ENCODE data around the gene NFKBIL1.

The NFKBIL1 gene

DNA sequence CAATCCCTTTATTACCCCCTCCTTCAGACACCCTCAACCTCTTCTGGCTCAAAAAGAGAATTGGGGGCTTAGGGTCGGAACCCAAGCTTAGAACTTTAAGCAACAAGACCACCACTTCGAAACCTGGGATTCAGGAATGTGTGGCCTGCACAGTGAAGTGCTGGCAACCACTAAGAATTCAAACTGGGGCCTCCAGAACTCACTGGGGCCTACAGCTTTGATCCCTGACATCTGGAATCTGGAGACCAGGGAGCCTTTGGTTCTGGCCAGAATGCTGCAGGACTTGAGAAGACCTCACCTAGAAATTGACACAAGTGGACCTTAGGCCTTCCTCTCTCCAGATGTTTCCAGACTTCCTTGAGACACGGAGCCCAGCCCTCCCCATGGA, 30.2 kb downstream of the NFKBIL1 start:
- TF ChIP-seq ZNF274 (IDR thresholded peaks at IDR 0.05; ENCODE audit: low read depth, low read length), result no peak
- H3K4me3 ChIP-seq (ENCODE audit: low read length), result peak overlapping the region; percentile 84; the same call in 1 of the 2 replicates

DNA sequence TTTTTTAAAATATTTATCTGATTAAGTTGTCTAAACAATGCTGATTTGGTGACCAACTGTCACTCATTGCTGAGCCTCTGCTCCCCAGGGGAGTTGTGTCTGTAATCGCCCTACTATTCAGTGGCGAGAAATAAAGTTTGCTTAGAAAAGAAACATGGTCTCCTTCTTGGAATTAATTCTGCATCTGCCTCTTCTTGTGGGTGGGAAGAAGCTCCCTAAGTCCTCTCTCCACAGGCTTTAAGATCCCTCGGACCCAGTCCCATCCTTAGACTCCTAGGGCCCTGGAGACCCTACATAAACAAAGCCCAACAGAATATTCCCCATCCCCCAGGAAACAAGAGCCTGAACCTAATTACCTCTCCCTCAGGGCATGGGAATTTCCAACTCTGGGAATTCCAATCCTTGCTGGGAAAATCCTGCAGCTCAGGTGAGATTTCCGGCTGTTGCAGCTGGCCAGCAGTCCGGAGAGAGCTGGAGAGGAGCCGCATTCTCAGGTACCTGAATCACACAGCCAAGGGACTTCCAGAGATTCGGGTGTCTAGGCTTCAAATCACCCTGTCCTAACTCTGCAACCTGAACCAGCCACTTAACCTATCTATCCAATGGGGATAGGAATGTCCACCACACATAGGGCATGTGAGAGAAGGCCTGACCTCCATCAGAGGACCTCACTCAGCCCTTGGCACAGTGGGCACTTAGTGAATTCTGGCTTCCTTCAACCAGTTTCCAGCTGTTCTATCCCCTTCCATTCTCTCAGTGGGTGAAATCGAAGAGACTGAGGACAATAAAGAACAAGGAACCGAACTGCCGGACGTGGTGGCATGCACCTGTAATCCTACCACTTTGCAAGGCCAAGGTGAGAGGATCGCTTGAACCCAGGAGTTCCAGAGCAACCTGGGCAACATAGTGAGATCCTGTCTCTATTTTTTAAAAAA, 31.0 kb downstream of the NFKBIL1 start:
- TF ChIP-seq ZNF274 (IDR thresholded peaks at IDR 0.05; ENCODE audit: low read depth, low read length), result no peak
- H3K4me3 ChIP-seq (ENCODE audit: low read length), result no peak overlapping the region; the same call in 1 of the 2 replicates

DNA sequence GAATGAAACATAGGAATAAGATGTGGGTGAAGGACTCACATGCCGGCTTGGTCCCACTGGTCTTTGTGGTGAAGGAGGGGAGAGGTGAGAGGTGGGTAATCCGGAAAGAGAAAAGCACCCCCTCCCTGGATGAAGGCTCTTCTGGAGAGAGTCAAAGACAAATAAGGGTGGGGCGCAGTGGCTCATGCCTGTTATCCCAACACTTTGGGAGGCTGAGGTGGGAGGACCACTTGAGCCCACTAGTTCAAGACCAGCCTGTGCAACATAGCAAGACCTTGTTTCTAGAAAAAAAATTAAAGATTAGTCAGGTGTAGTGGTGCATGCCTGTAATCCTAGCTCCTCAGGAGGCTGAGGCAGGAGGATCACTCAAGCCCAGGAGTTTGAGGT, 31.7 kb downstream of the NFKBIL1 start:
- H3K4me3 ChIP-seq (ENCODE audit: low read length), result no peak overlapping the region

DNA sequence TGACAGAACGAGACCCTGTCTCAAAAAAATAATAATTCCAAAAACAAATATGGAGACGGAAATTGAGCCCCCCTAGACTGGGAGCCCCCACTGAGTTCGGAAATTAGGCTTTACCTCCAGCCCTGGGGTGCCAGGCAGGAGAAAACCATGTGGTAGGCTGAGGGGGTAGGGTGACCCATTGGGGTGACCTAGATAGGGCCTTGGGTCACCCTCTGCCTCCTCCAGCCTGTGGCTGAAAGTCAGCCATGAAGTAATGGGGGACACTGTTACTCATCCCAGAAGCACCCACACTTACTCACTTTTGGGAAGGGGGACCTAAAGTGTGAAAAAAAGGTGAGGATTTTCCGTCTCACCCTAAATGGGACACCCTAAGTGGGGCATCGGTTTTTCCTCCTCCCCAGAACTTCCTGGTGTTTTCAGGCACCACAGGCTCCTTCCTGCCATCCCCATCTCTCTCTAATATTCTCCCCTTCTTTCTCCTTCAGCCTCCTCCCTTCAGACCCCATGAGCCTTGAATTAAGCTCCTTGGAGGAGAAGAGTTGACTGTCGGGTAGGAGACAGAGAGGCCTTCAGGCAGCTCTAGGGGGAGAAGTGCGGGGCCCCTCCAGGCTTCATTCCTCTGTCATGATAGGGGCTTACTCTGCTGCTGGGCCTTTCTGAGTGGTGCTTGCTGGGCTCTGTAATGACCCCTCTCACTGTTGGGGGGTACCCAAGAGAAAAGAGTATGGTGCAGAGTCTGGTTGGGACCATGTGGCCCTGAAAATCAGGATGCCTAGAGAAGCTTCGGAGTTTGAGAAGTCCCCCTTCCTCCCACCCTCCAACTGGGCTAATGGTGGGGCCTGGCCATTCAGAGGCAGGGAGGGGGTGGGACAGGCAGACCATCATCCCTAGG, 32.4 kb downstream of the NFKBIL1 start:
- H3K4me3 ChIP-seq (ENCODE audit: low read length), result no peak overlapping the region; the same call in 1 of the 2 replicates

More for the DNA sequence above, 31.7 kb downstream of the NFKBIL1 start:
- no peak for TF ChIP-seq ZNF274 (IDR thresholded peaks at IDR 0.05; ENCODE audit: low read depth, low read length)

DNA sequence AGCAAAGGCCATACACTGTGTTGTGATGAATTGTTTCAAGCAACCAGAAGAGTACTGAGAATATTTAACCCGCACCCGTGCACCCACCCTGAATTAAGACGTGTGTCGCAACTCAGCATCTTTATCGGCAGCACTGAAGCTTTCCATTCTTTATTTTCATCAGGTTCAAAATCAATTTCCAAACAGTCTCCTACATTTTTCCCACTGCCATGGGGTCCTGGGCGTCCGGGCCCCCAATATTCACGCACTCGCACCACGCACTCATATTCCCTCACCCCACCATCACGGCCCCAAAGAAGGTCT, 33.0 kb downstream of the NFKBIL1 start:
- no peak for TF ChIP-seq ZNF274 (IDR thresholded peaks at IDR 0.05; ENCODE audit: low read depth, low read length)
- H3K4me3 ChIP-seq (ENCODE audit: low read length), result peak overlapping the region; percentile 71; the same call in 1 of the 2 replicates

More for the DNA sequence above, 32.4 kb downstream of the NFKBIL1 start:
- TF ChIP-seq ZNF274 (IDR thresholded peaks at IDR 0.05; ENCODE audit: low read depth, low read length), result no peak

DNA sequence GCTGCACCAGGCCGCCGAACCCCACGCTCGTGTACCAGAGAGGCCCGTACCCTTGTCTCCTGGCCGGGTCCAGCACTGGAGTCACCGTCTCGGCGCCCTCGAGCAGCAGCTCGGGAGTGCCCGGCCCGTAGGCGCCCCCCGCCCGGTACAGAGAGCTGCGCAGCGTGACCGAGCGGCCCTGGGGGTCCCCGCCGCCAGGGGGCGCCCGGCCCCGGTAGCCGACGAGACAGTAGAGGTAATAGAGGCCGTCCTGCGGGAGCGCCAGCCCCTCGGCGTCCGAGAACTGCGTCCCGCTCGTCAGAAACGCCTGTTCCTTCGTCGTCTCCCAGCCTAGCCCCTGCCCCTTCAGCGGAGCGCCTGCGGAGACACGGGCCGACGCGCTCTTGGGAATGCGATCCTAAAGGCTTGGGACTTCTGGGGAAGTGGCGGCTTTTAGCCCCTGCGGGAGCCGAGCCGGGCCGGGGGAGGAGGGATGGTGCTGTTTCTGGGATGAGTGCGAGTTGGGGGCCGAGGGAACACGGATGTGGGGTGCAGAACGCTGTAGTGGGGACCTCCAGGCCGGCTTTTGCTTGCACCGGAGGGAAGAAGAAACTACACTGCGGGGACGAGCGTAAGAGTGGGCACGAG, 33.5 kb downstream of the NFKBIL1 start:
- TF ChIP-seq ZNF274 (IDR thresholded peaks at IDR 0.05; ENCODE audit: low read depth, low read length), result no peak
- peak overlapping the region; percentile 71 for H3K4me3 ChIP-seq (ENCODE audit: low read length)

DNA sequence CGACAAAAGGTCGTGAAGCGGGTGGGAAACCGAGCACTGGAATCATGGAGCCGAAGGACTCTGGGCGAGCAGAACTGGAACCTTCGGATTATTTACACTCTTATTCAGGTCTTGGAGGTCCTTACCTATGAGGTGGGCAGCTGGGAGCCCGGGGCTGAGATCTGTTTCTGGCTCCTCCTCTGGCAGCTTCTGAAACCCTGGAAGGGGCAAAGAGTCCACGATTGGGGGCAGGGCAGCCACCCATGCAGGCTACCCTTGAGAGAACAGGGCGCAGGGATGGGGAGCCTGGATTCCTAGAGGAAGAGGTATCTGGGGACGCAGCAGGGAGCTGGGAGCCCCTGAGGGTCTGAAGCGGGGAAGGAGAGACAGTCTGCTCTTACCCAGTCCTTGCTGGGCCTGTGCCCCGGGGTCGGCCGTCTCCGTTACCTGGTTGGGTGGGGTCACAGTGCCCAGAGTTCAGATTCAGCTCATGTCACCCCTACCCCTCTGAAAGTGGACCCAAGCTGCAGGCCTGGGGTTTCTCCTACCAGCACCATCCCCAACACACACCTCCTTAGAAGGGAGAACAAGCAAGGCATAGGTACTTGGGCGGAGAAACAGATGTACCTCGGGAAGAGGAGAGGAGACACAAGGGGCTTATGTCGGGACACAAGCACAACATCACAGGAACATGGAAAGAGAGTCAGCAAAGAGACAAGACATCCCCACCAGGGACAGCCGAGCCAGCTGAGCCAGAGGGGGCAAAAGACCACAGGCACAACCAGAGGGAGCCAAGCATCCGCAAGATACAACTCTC, 34.2 kb downstream of the NFKBIL1 start:
- peak overlapping the region; percentile 71 for H3K4me3 ChIP-seq (ENCODE audit: low read length)
- no peak for TF ChIP-seq ZNF274 (IDR thresholded peaks at IDR 0.05; ENCODE audit: low read depth, low read length)

DNA sequence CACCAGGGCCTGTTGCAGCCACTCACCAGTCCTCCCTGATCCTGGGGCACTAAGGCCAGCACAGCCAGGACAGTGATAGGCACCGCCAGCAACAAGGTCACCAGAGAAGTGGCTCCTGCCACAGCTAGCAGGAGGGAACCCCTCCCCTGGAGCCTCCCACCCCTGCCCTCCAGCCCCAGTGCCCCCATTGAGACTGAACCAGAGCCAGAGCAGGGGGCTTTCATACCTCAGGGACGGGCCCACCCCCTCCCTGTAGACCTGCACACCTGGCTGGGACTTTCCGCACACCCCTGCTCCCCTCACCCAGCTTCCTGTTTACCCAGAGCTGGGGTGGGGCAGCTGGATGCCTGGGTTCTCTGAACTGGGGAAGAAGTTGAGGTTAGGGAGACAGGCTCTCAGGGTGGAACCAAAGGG, 34.8 kb downstream of the NFKBIL1 start, which contains the start of gene LTB:
Gene LTB, minus strand, starts transcription at position 195 of the 414 bp plus-strand sequence. Its CDS starts 7 bp downstream, at position 188.
- H3K4me3 ChIP-seq (ENCODE audit: low read length), result peak within 1 kb of the TSS; percentile 71
- no peak for TF ChIP-seq ZNF274 (IDR thresholded peaks at IDR 0.05; ENCODE audit: low read depth, low read length)

DNA sequence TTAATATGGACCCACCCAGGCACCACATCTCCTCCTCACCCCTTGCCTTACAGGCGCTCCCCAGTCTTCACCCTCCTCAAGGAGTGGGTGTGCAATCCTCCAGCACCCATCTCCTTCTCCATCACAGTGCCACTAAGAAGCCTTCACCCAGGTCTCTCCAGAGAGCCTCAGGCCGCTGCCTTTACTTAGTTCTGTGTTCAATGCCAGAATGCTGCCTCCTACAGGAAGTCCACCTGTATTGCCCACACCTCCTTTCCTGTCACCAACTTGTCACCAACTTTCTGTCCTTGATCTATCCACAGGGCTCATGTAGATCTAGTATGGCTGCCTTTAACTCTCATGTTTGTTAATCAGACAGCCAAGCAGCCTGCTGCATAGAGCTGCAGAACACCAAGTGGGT, 38.1 kb downstream of the NFKBIL1 start:
- no peak for TF ChIP-seq ZNF274 (IDR thresholded peaks at IDR 0.05; ENCODE audit: low read depth, low read length)
- no peak overlapping the region for H3K4me3 ChIP-seq (ENCODE audit: low read length)

DNA sequence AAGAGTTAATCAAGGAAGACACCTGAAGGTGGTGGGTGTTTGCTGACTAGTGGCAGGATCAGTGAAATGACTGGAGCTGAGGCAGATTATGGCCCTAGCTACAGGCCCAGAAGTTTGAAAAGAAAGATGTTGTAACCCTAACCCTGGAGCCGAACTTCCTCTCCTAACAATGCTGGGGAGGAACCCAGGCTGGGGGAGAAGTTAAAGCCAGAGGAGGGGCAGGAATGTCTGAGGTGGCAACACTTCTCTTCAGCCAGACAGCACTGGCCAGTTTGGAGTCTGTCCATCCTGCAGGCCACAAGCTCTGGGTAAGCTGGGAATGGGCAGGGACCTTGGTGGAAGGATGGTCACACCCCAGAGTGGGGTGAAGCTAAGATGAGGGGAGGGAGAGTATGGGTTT, 38.6 kb downstream of the NFKBIL1 start, which contains the start of gene LST1:
Gene LST1, plus strand, starts transcription at position 270 of the 400 bp plus-strand sequence. CDS start 1,023 bp downstream, outside the sequence.
- no peak for TF ChIP-seq ZNF274 (IDR thresholded peaks at IDR 0.05; ENCODE audit: low read depth, low read length)
- peak within 1 kb of the TSS; percentile 21; the same call in 1 of the 2 replicates for H3K4me3 ChIP-seq (ENCODE audit: low read length)

DNA sequence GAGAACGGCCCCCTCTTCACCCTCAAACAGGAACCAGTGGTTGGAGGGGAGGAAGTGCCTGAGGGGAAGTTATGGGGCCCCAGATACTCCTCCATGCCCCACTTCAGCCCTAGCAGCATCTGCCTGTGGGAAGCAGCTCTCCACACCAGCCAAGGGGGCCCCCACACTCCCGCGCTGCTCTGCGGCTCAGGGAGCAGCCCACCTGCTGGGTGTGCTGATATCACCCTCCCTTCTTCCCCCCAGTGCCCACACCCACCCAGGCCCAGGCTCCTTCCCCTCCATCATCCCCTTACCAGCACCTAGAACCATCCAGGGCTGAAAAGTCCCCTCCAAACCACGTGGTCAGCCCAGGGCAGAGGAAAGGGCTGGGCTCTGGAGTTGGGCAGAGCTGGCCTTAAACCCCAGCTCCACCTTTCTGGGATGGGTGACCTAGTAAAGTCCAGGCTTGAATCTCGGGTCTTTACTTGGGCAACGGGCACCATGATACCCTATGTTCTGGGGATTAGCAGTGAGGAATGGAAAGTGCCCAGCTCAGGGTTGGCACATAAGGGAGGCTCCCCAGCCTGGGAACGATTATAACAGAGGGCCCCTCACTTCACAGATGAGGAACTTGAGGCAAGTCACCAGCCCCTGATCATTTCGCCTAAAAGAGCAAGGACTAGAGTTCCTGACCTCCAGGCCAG, 39.3 kb downstream of the NFKBIL1 start:
- TF ChIP-seq ZNF274 (IDR thresholded peaks at IDR 0.05; ENCODE audit: low read depth, low read length), result no peak
- peak overlapping the region; percentile 21; the same call in 1 of the 2 replicates for H3K4me3 ChIP-seq (ENCODE audit: low read length)
